D721Med (cell line): ENCODE measurements around the gene CDK11B.

Experiments used
- DNase-seq: peaks from one replicate; pipeline ENCODE4 v3.0.0; 2011; ENCODE audit warnings: low spot score; ENCODE audit not compliant: insufficient read length
- FAIRE-seq: peaks from 2 replicates; lab custom pipeline; 2011; peaks lifted over from hg19 to GRCh38; lab: Jason Lieb, UNC
- TF ChIP-seq, protein P1 (sequence below): IDR thresholded peaks from 2 replicates; pipeline ENCODE4 v1.5.1; 2012; ENCODE audit warnings: mild to moderate bottlenecking, control low read depth; ENCODE audit not compliant: insufficient read depth; ENCODE audit errors: missing control alignments

The CDK11B gene

GRCh38 chr1:1610796-1611195 lies 48.0 kb downstream of the CDK11B start:
- DNase-seq (no peak), FAIRE-seq (no peak)
- TF ChIP-seq, protein P1, sequence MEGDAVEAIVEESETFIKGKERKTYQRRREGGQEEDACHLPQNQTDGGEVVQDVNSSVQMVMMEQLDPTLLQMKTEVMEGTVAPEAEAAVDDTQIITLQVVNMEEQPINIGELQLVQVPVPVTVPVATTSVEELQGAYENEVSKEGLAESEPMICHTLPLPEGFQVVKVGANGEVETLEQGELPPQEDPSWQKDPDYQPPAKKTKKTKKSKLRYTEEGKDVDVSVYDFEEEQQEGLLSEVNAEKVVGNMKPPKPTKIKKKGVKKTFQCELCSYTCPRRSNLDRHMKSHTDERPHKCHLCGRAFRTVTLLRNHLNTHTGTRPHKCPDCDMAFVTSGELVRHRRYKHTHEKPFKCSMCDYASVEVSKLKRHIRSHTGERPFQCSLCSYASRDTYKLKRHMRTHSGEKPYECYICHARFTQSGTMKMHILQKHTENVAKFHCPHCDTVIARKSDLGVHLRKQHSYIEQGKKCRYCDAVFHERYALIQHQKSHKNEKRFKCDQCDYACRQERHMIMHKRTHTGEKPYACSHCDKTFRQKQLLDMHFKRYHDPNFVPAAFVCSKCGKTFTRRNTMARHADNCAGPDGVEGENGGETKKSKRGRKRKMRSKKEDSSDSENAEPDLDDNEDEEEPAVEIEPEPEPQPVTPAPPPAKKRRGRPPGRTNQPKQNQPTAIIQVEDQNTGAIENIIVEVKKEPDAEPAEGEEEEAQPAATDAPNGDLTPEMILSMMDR = no peak

DNA sequence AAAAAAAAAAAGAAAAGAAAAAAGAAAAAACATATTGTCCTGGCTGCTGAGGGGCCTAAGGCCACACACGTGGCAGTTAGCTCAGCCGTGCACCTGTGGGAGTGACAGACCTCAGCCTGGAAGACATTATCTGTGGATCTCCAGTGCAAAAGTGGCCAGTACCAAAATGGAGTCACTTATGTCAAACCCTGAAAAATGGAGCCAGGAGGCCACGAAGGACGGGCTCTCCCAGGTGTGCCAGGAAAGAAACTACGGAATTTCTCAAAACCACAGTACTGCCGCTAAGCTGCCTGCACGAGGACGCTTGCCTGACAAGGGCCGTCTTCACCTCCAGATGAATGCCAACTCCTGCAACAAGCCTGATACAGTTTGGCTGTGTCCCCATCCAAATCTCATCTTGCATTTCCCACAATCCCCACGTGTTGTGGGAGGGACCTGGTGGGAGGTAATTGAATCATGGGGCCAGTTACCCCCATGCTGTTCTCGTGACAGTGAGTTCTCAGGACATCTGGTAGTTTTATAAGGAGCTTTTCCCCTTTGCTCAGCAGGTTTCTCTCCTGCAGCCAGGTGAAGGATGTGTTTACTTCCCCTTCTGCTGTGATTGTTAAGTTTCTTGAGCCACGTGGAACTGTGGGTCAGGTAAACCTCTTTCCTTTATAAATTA lies 48.9 kb downstream of the CDK11B start:
- DNase-seq (no peak), FAIRE-seq (no peak)
- TF ChIP-seq, protein P1 = no peak

DNA sequence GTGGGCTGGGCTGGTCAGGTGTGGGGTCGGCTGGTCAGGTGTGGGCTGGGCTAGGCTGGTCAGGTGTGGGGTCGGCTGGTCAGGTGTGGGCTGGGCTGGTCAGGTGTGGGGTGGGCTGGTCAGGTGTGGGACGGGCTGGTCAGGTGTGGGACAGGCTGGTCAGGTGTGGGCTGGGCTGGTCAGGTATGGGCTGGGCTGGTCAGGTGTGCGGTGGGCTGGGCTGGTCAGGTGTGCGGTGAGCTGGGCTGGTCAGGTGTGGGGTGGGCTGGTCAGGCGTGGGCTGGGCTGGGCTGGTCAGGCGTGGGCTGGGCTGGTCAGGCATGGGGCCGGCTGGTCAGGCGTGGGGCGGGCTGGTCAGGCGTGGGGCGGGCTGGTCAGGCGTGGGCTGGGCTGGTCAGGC lies 52.6 kb downstream of the CDK11B start:
- DNase-seq (no peak), FAIRE-seq (no peak)
- TF ChIP-seq, protein P1 = no peak

DNA sequence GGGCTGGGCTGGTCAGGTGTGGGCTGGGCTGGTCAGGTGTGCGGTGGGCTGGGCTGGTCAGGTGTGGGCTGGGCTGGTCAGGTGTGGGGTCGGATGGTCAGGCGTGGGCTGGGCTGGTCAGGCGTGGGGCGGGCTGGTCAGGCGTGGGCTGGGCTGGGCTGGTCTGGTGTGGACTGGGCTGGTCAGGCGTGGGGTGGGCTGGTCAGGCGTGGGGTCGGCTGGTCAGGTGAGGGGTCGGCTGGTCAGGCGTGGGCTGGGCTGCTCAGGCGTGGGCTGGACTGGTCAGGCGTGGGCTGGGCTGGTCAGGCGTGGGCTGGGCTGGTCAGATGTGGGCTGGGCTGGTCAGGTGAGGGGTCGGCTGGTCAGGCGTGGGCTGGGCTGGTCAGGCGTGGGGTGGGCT lies 53.1 kb downstream of the CDK11B start:
- no peak for FAIRE-seq
- no peak for DNase-seq
- TF ChIP-seq, protein P1 = no peak

GRCh38 chr1:1605034-1605591 lies 53.7 kb downstream of the CDK11B start:
- no peak for FAIRE-seq
- TF ChIP-seq, protein P1 = no peak
- DNase-seq = no peak

DNA sequence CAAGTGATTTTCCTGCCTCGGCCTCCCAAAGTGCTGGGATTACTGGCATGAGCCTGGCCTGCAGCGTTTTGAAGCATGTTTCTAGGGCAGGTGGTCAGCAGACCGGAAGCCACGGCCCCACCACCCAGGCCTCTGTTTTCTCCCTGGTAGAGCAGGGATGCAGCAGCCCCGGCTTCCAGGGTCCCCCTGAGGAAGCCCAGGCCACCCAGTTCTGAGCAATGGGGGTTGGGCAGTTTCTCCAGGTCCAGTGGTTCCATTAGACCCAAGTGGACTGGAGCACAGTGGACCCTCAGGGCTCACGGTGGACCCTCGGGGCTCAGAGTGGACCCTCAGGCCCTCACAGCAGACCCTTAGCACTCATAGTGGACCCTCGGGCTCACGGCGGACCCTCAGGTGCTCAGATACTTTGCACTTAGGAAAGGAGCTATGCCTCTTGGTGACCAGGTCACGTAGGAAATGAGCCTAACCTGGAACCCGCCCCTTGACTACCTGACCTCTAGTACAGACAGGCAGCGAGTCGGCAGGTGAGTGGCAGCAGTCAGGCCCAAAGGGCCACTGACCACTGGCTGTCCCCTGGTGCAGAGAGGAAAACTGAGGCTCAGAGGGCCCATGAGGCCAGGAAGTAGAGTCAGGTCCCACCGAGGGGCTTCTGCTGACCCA lies 54.3 kb downstream of the CDK11B start:
- DNase-seq (no peak), FAIRE-seq (no peak)
- TF ChIP-seq, protein P1 = no peak
